ENCODE data around the gene KAZN. TPM values are rescaled to one million over a fixed set of nuclear protein-coding genes. Genes with fewer than 3 reads are reported as not detected.

Gene KAZN
- total and polyA plus RNA-seq, 2 of the 8 experiments (the other 6 are each of a cell fraction or from before 2014, with no cell fraction given), result 3.7 to 11.8 TPM

GRCh38 chr1:14925336-14926136 lies 327.1 kb downstream of the KAZN start:
- Histone ChIP-seq H2BK15ac (ENCODE audit: low read length) (no peak overlapping the region), H3K27ac (ENCODE audit: low read depth, low read length) (no peak overlapping the region), H3K23me2 (ENCODE audit: low read depth, low read length) (peaks cover 3% of the 10 kb centered on the region; the same call in 1 of the 2 replicates), H3K9me3 (ENCODE audit: insufficient read depth in 2 of 2, low read depth in 1 of 2, low read length in 1 of 2) (no peaks in the 10 kb centered on the region), H2BK120ac (replicated peaks; ENCODE audit: low read depth, low read length) (no peak overlapping the region), H3K4me1 (replicated peaks in 1 of 4; ENCODE audit: control insufficient read depth in 3 of 4, insufficient read depth in 4 of 4, low read length in 3 of 4) (peaks cover 3 to 7% (median 3%) of the 10 kb centered on the region in 4 experiments; a peak in 6 of 7 replicates), H2AK5ac (ENCODE audit: low read depth, low read length) (no peak overlapping the region), H3K14ac (ENCODE audit: insufficient read length) (no peak overlapping the region), H4K91ac (replicated peaks; ENCODE audit: insufficient read length, low read length) (no peak overlapping the region), H4K20me1 (replicated peaks in 1 of 2; ENCODE audit: control insufficient read depth in 1 of 2, insufficient read depth in 2 of 2, low read length in 2 of 2) (peaks cover 8 to 12% of the 10 kb centered on the region in 2 experiments), H2BK12ac (ENCODE audit: low read depth, low read length) (no peak overlapping the region), H3K18ac (ENCODE audit: extremely low read depth, low read length) (no peak overlapping the region), H4K8ac (ENCODE audit: extremely low read depth, insufficient read depth, low read length) (no peak overlapping the region), H3K27me3 (replicated peaks in 1 of 4; ENCODE audit: control insufficient read depth in 3 of 4, extremely low read depth in 1 of 4, insufficient read depth in 3 of 4, low read length in 3 of 4) (peaks cover 9 to 36% (median 27%) of the 10 kb centered on the region in 4 experiments), H3K23ac (ENCODE audit: insufficient read length) (no peak overlapping the region), H3K4ac (replicated peaks; ENCODE audit: insufficient read length, low read depth, low read length) (no peak overlapping the region), H3K4me2 (ENCODE audit: insufficient read depth in 1 of 2, low read depth in 2 of 2, low read length in 2 of 2) (peak overlapping the region; percentile 67 to 76), H3K56ac (replicated peaks; ENCODE audit: insufficient read length, low read depth, low read length) (no peak overlapping the region), H2AFZ (ENCODE audit: low read length) (no peak overlapping the region), H2BK20ac (ENCODE audit: low read length) (no peak overlapping the region), H3K36me3 (ENCODE audit: control insufficient read depth in 2 of 4, insufficient read depth in 4 of 4, low read length in 3 of 4) (no peaks in the 10 kb centered on the region), H3K79me2 (ENCODE audit: control insufficient read depth in 1 of 2, insufficient read depth in 2 of 2, low read length in 2 of 2) (no peaks in the 10 kb centered on the region; a peak in 1 of 4 replicates), H3K4me3 (ENCODE audit: extremely low read depth in 1 of 4, insufficient read depth in 2 of 4, low read depth in 3 of 4, low read length in 4 of 4) (peak overlapping the region; percentile 33 to 62 (median 43); a peak in 5 of 8 replicates), H3K79me1 (ENCODE audit: low read depth, low read length) (no peaks in the 10 kb centered on the region), H3K9ac (replicated peaks in 1 of 4; ENCODE audit: extremely low read depth in 1 of 4, low read depth in 3 of 4, low read length in 3 of 4) (no peak overlapping the region), H2BK5ac (ENCODE audit: low read depth, low read length) (no peak overlapping the region), H4K5ac (ENCODE audit: insufficient read length, low read depth, low read length) (no peak overlapping the region)
- CTCF ChIA-PET (ENCODE audit: partially characterized antibody), result interaction anchor here (0.6 to 1.9 kb wide), 3 partner anchors 60 to 121 kb away, joined by 3 to 6 read pairs (median 5); no protein-coding TSS in a partner anchor
- FAIRE-seq (no peak), DNase-seq (ENCODE audit: low read depth in 1 of 2, low spot score in 2 of 2) (no peak)
- 54% methylated on average over 12 of the region's 12 CpGs; no CpG with 5 or more reads in 1 of the 2 experiments for whole genome bisulfite sequencing, 2 experiments (ENCODE audit: extremely low coverage in 1 of 2, insufficient coverage in 1 of 2, insufficient read length in 1 of 2, insufficient replicate concordance in 2 of 2, low coverage in 1 of 2, low lambda C conversion rate in 2 of 2, missing lambda C conversion rate in 1 of 2)
- TF ChIP-seq POLR2AphosphoS5 (IDR thresholded peaks at IDR 0.05; ENCODE audit: low read depth, low read length) (no peak), TBP (IDR thresholded peaks at IDR 0.05; ENCODE audit: low read depth, low read length) (no peak)
- POLR2A ChIA-PET (ENCODE audit: partially characterized antibody), result no interaction called here
